Liver (tissue), 9 donors: ENCODE results near the gene USP49. TPM values are rescaled to one million over a fixed set of nuclear protein-coding genes. Genes with fewer than 3 reads are reported as not detected.

Experiments
- DNase-seq: peaks from one replicate; pipeline ENCODE4 v3.0.0-alpha.2; 2017; ENCODE audit warnings: low spot score
- H3K27ac ChIP-seq, 2 donors: one replicate each; pipeline ENCODE4 v1.7.0; 2013; ENCODE audit warnings: inconsistent platforms in 2 of 2, low read length in 2 of 2, control low read depth in 1 of 2, low read depth in 1 of 2, mild to moderate bottlenecking in 1 of 2
- H3K27me3 ChIP-seq, 4 donors: one replicate each; pipeline versions ENCODE4 v1.6.1 to v1.7.0; 2013; ENCODE audit warnings: low read length in 3 of 4, inconsistent platforms in 1 of 4, mild to moderate bottlenecking in 1 of 4, moderate library complexity in 1 of 4; ENCODE audit not compliant: control insufficient read depth in 4 of 4, insufficient read depth in 4 of 4
- H3K36me3 ChIP-seq, 4 donors: one replicate each; pipeline versions ENCODE4 v1.6.1 to v1.7.0; 2013; ENCODE audit warnings: low read length in 3 of 4, mild to moderate bottlenecking in 3 of 4, low read depth in 1 of 4, moderate library complexity in 1 of 4; ENCODE audit not compliant: control insufficient read depth in 4 of 4, insufficient read depth in 3 of 4
- H3K4me1 ChIP-seq, 4 donors: one replicate each; pipeline versions ENCODE4 v1.6.1 to v1.7.0; 2013; ENCODE audit warnings: low read length in 3 of 4, mild to moderate bottlenecking in 3 of 4, moderate library complexity in 1 of 4; ENCODE audit not compliant: control insufficient read depth in 4 of 4, insufficient read depth in 4 of 4
- H3K4me3 ChIP-seq, 3 donors: one replicate each; pipeline versions ENCODE4 v1.6.1 to v1.7.0; 2013; ENCODE audit warnings: low read length in 3 of 3, control low read depth in 1 of 3, low read depth in 1 of 3, mild to moderate bottlenecking in 1 of 3
- H3K9ac ChIP-seq, 2 donors: one replicate each; pipeline ENCODE4 v1.7.0; 2013; ENCODE audit warnings: low read length in 2 of 2, mild to moderate bottlenecking in 2 of 2, moderate library complexity in 2 of 2, control low read depth in 1 of 2, low read depth in 1 of 2
- H3K9me3 ChIP-seq, 4 donors: one replicate each; pipeline versions ENCODE4 v1.6.1 to v1.7.0; 2013; ENCODE audit warnings: low read length in 3 of 4; ENCODE audit not compliant: control insufficient read depth in 4 of 4
- EGR1 ChIP-seq, 2 donors: IDR thresholded peaks; 2 replicates each; pipeline ENCODE4 v1.6.1; 2016 to 2018; ENCODE audit warnings: antibody characterized with exemption in 2 of 2, low read depth in 2 of 2
- FOXA1 ChIP-seq: IDR thresholded peaks from 2 replicates; pipeline ENCODE4 v1.6.1; 2016; ENCODE audit warnings: antibody characterized with exemption
- FOXA2 ChIP-seq: IDR thresholded peaks from 2 replicates; pipeline ENCODE4 v1.6.1; 2016; ENCODE audit warnings: antibody characterized with exemption
- GABPA ChIP-seq, 2 donors: IDR thresholded peaks in 1 of 2; conservative IDR thresholded peaks in 1 of 2; 2 replicates each; pipeline ENCODE4 v1.6.1; 2016; ENCODE audit warnings: antibody characterized with exemption in 2 of 2, mild to moderate bottlenecking in 1 of 2, moderate library complexity in 1 of 2
- HNF4A ChIP-seq, 2 donors: conservative IDR thresholded peaks; 2 replicates each; pipeline ENCODE4 v1.6.1; 2016; ENCODE audit warnings: antibody characterized with exemption in 2 of 2, mild to moderate bottlenecking in 2 of 2
- HNF4G ChIP-seq: IDR thresholded peaks from 2 replicates; pipeline ENCODE4 v1.6.1; 2016; ENCODE audit warnings: antibody characterized with exemption
- JUND ChIP-seq, 2 donors: IDR thresholded peaks; 2 replicates each; pipeline ENCODE4 v1.6.1; 2016; ENCODE audit warnings: antibody characterized with exemption in 2 of 2
- NR2F2 ChIP-seq: IDR thresholded peaks from 2 replicates; pipeline ENCODE4 v1.6.1; 2016; ENCODE audit warnings: antibody characterized with exemption
- RAD21 ChIP-seq, 2 donors: IDR thresholded peaks; 2 replicates each; pipeline ENCODE4 v1.6.1; 2016; ENCODE audit warnings: antibody characterized with exemption in 2 of 2, mild to moderate bottlenecking in 2 of 2
- YY1 ChIP-seq: IDR thresholded peaks from 2 replicates; pipeline ENCODE4 v1.6.1; 2016; ENCODE audit warnings: antibody characterized with exemption, mild to moderate bottlenecking
- WGBS: extraction: QIAGEN DNeasy Blood & Tissue Kit; methylation state at CpG from one replicate; pipeline ENCODE4 v1.1.7; 2013; 5-methylcytosine and 5-hydroxymethylcytosine counted together
- polyA plus RNA-seq, 2 donors: library from polyadenylated mRNA; stranded (reverse) in 1 of 2; unstranded in 1 of 2; fragments of 200-250 nt in 1 of 2; fragments of >200 nt in 1 of 2; fragmentation: Nextera tagmentation in 1 of 2; extraction: Ambion mirVana in 1 of 2; gene quantifications; one replicate each; pipeline versions ENCODE4 v1.2.1 to v1.2.3, GENCODE V29; 2013 to 2015
- total RNA-seq, 2 donors: library from RNA; depleted of rRNA; stranded (reverse); fragments of >200 nt; gene quantifications; one replicate each; pipeline ENCODE4 v1.2.3, GENCODE V29; 2014
- TF ChIP-seq, protein P1 (sequence below): IDR thresholded peaks from 2 replicates; pipeline ENCODE4 v1.6.1; 2016; ENCODE audit warnings: antibody characterized with exemption
- TF ChIP-seq, protein P2 (sequence below): fragments of 150-350 bp; IDR thresholded peaks from 2 replicates; pipeline ENCODE4 v1.5.1; 2017; ENCODE audit warnings: improper control_type of control experiment, low read depth, low read length; ENCODE audit not compliant: missing input control
- TF ChIP-seq, protein P3 (sequence below): IDR thresholded peaks from 2 replicates; pipeline ENCODE4 v1.6.1; 2016; ENCODE audit warnings: antibody characterized with exemption, mild to moderate bottlenecking
- TF ChIP-seq, protein P4 (sequence below): IDR thresholded peaks from 2 replicates; pipeline ENCODE4 v1.6.1; 2016; ENCODE audit warnings: antibody characterized with exemption
- TF ChIP-seq, protein P5 (sequence below): IDR thresholded peaks from 2 replicates; pipeline ENCODE4 v1.6.1; 2016; ENCODE audit warnings: antibody characterized with exemption
- donor health status: healthy.
- donor health status: healthy.
- donor health status: healthy.
- donor health status: healthy.
- donor health status: healthy.

Gene USP49
- total and polyA plus RNA-seq, 4 donors: 0.33 to 3.4 (median 1.1) TPM

DNA sequence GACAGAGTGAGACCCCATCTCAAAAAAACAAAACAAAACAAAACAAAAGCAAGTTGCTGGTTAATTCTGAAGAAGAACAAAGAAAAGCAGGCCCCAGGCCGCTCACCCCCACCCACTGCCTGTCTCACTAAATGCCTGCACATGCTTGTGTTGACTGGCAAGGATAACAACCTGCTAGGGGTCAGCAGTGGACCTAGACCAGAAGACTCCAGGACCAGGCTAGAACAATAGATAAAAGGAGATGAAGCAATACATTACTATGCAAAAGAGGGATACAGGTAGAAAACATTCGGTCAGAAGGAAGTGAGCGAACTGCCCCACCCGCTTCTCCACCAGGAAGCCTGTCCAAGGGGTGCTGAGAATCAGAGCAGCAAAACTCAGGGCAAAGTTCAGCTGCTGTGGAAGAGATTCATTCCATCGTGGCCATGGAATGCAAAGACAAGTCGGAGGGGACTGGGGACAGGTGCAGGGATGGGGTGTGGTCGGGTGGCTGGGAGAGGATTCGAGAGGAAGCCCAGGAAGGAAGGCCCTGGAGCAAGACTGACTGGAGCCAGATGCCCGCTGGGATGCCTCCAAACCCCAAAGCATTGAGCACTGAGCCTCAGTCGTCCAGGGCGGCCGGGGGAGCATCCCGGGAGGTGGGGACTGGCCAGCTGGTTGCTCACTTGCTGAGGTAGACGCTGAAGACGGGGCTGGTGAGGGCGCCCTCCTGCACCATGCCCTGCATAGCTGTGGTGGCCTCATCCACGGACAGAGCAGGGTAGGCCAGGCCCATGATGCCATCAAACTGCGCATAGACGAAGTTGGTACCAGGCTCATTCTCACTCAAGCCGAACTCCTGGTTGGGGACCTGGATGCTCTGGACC, 153.3 kb downstream of the USP49 start:
- H3K27me3 ChIP-seq: no peaks in the 10 kb centered on the region
- H3K9ac ChIP-seq: no peak overlapping the region
- no peak for DNase-seq
- no peak overlapping the region for H3K27ac ChIP-seq
- no peaks in the 10 kb centered on the region for H3K36me3 ChIP-seq
- no peaks in the 10 kb centered on the region for H3K9me3 ChIP-seq
- no peaks in the 10 kb centered on the region for H3K4me1 ChIP-seq
- TF ChIP-seq YY1 (no peak), JUND (IDR thresholded peaks at IDR 0.05) (no peak), EGR1 (IDR thresholded peaks at IDR 0.05; ENCODE audit: low read depth in 2 of 2) (no peak), HNF4G (no peak)
- TF ChIP-seq, protein P1, sequence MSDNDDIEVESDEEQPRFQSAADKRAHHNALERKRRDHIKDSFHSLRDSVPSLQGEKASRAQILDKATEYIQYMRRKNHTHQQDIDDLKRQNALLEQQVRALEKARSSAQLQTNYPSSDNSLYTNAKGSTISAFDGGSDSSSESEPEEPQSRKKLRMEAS: no peak
- TF ChIP-seq, protein P2, sequence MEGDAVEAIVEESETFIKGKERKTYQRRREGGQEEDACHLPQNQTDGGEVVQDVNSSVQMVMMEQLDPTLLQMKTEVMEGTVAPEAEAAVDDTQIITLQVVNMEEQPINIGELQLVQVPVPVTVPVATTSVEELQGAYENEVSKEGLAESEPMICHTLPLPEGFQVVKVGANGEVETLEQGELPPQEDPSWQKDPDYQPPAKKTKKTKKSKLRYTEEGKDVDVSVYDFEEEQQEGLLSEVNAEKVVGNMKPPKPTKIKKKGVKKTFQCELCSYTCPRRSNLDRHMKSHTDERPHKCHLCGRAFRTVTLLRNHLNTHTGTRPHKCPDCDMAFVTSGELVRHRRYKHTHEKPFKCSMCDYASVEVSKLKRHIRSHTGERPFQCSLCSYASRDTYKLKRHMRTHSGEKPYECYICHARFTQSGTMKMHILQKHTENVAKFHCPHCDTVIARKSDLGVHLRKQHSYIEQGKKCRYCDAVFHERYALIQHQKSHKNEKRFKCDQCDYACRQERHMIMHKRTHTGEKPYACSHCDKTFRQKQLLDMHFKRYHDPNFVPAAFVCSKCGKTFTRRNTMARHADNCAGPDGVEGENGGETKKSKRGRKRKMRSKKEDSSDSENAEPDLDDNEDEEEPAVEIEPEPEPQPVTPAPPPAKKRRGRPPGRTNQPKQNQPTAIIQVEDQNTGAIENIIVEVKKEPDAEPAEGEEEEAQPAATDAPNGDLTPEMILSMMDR: no peak
- TF ChIP-seq, protein P3, sequence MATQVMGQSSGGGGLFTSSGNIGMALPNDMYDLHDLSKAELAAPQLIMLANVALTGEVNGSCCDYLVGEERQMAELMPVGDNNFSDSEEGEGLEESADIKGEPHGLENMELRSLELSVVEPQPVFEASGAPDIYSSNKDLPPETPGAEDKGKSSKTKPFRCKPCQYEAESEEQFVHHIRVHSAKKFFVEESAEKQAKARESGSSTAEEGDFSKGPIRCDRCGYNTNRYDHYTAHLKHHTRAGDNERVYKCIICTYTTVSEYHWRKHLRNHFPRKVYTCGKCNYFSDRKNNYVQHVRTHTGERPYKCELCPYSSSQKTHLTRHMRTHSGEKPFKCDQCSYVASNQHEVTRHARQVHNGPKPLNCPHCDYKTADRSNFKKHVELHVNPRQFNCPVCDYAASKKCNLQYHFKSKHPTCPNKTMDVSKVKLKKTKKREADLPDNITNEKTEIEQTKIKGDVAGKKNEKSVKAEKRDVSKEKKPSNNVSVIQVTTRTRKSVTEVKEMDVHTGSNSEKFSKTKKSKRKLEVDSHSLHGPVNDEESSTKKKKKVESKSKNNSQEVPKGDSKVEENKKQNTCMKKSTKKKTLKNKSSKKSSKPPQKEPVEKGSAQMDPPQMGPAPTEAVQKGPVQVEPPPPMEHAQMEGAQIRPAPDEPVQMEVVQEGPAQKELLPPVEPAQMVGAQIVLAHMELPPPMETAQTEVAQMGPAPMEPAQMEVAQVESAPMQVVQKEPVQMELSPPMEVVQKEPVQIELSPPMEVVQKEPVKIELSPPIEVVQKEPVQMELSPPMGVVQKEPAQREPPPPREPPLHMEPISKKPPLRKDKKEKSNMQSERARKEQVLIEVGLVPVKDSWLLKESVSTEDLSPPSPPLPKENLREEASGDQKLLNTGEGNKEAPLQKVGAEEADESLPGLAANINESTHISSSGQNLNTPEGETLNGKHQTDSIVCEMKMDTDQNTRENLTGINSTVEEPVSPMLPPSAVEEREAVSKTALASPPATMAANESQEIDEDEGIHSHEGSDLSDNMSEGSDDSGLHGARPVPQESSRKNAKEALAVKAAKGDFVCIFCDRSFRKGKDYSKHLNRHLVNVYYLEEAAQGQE: no peak
- TF ChIP-seq, protein P4, sequence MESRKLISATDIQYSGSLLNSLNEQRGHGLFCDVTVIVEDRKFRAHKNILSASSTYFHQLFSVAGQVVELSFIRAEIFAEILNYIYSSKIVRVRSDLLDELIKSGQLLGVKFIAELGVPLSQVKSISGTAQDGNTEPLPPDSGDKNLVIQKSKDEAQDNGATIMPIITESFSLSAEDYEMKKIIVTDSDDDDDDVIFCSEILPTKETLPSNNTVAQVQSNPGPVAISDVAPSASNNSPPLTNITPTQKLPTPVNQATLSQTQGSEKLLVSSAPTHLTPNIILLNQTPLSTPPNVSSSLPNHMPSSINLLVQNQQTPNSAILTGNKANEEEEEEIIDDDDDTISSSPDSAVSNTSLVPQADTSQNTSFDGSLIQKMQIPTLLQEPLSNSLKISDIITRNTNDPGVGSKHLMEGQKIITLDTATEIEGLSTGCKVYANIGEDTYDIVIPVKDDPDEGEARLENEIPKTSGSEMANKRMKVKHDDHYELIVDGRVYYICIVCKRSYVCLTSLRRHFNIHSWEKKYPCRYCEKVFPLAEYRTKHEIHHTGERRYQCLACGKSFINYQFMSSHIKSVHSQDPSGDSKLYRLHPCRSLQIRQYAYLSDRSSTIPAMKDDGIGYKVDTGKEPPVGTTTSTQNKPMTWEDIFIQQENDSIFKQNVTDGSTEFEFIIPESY: no peak
- WGBS: 86% methylated on average over 20 of the region's 20 CpGs
- H3K4me3 ChIP-seq: no peak overlapping the region

DNA sequence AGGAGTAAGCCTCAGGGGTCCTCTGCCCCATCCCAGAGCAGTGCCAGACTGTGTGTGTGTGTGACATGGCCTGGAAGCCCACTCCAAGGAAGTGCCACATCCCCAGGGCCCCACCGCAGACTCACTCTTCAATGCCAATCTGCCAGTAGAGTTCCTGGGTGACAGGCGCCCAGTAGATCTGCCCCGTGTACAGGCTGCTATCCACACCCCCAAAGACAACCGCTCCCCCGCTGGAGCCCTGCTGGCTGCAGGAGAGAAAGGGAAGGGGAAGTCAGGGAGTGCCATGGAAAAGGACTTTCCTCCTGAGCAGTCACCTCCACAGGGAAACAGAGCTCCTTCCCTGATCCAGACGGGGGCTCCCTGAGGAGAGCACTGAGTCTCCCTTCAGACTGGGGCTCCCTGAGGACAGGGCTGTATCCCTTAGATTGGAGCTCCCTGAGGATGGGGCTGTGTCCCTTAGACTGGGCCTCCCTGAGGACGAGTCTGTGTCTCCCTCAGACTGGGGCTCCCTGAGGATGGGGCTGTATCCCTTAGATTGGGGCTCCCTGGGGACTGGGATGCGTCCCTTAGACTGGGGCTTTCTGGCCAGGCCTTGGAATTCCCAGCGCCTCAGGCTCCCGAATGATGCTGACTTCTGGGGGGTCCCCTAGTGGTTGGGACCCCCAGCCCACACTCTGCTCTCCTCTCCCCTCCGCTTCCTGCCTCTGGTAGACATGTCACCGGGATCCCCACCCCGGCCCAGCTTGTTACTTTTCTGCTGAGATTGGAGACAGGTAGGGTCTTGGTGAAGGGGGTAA, 154.6 kb downstream of the USP49 start:
- Histone ChIP-seq H3K4me1 (peaks cover 0 to 4% (median 2%) of the 10 kb centered on the region in 4 donors), H3K36me3 (no peaks in the 10 kb centered on the region), H3K9ac (no peak overlapping the region), H3K4me3 (no peak overlapping the region), H3K27ac (no peak overlapping the region), H3K9me3 (no peaks in the 10 kb centered on the region), H3K27me3 (no peaks in the 10 kb centered on the region)
- no peak for DNase-seq
- 89% methylated on average over 13 of the region's 13 CpGs for WGBS
- TF ChIP-seq FOXA1: no peak
- TF ChIP-seq, protein P4: no peak
- TF ChIP-seq RAD21 (IDR thresholded peaks at IDR 0.05): no peak
- no peak for TF ChIP-seq NR2F2
- TF ChIP-seq, protein P5, sequence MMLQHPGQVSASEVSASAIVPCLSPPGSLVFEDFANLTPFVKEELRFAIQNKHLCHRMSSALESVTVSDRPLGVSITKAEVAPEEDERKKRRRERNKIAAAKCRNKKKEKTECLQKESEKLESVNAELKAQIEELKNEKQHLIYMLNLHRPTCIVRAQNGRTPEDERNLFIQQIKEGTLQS: no peak
- no peak for TF ChIP-seq GABPA (IDR thresholded peaks at IDR 0.05 in 1 of 2, conservative IDR thresholded peaks at IDR 0.05 in 1 of 2)
- no peak for TF ChIP-seq HNF4A (conservative IDR thresholded peaks at IDR 0.05)
- TF ChIP-seq, protein P2: no peak
- no peak for TF ChIP-seq FOXA2
